Thyroid gland (tissue), 4 donors: ENCODE results near the gene SMG6. TPM values are rescaled to one million over a fixed set of nuclear protein-coding genes. Genes with fewer than 3 reads are reported as not detected.

Experiments
- DNase-seq, 2 donors: peaks; one replicate each; pipeline ENCODE4 v3.0.0-alpha.2; 2019
- H3K27ac ChIP-seq, 3 donors: fragments of 200-600 bp; sonication (generic); 1 replicate in 2 of 3; 2 replicates in 1 of 3; pipeline ENCODE4 v1.5.1; 2016 to 2019; ENCODE audit warnings: mild to moderate bottlenecking in 1 of 3, moderate library complexity in 1 of 3
- H3K27me3 ChIP-seq: fragments of 200-600 bp; sonication (generic); one replicate; pipeline ENCODE4 v1.5.1; 2019
- H3K36me3 ChIP-seq, 2 donors: fragments of 200-600 bp; sonication (generic); one replicate each; pipeline ENCODE4 v1.5.1; 2016 to 2019
- H3K4me1 ChIP-seq, 2 donors: fragments of 200-600 bp; sonication (generic); one replicate each; pipeline ENCODE4 v1.5.1; 2017 to 2019
- H3K4me3 ChIP-seq, 3 donors: fragments of 200-600 bp; sonication (generic); replicated peaks in 1 of 3; 1 replicate in 2 of 3; 2 replicates in 1 of 3; pipeline ENCODE4 v1.5.1; 2016; ENCODE audit warnings: mild to moderate bottlenecking in 1 of 3
- H3K9me3 ChIP-seq: fragments of 200-600 bp; sonication (generic); one replicate; pipeline ENCODE4 v1.5.1; 2017
- CTCF ChIP-seq, 6 experiments: fragments of 200-600 bp in 3 of 6; fragments of 450-650 bp in 3 of 6; sonication (generic) in 3 of 6; IDR thresholded peaks; one replicate each; pipeline ENCODE4 v1.5.1; 2016 to 2019; ENCODE audit warnings: antibody characterized with exemption in 6 of 6, mild to moderate bottlenecking in 2 of 6, inconsistent platforms in 1 of 6, moderate library complexity in 1 of 6
- POLR2A ChIP-seq, 2 donors: fragments of 450-650 bp; IDR thresholded peaks; one replicate each; pipeline ENCODE4 v1.6.1; 2017; ENCODE audit warnings: antibody characterized with exemption in 2 of 2, mild to moderate bottlenecking in 2 of 2, moderate library complexity in 1 of 2
- whole genome bisulfite sequencing, 2 donors: methylation state at CpG; one replicate each; pipeline ENCODE4 v1.1.5; 2017; 5-methylcytosine and 5-hydroxymethylcytosine counted together
- intact Hi-C: fragments of 100-400 bp; cut with DNase I; formaldehyde crosslinking; loops from one replicate; pipeline ENCODE4 v1.15.1; 2023
- total RNA-seq, 4 donors: library from RNA; depleted of rRNA; stranded (reverse); fragments of >200 nt; gene quantifications; one replicate each; pipeline ENCODE4 v1.2.3, GENCODE V29; 2016

Gene SMG6
- total RNA-seq, 4 donors from 2014 or later, result 26.0 to 35.9 (median 32.9) TPM

GRCh38 chr17:2181206-2181896 lies 122.2 kb downstream of the SMG6 start:
- Histone ChIP-seq H3K4me1 (peaks cover 59 to 70% of the 10 kb centered on the region in 2 donors), H3K36me3 (peaks cover 2 to 5% of the 10 kb centered on the region in 2 donors), H3K27ac (peak overlapping the region; percentile 53 to 81 (median 67)), H3K27me3 (no peaks in the 10 kb centered on the region), H3K9me3 (no peaks in the 10 kb centered on the region), H3K4me3 (no peak overlapping the region)
- intact Hi-C loops, result no loop called here
- WGBS, 2 donors, result 53 to 62% methylated on average over 13 of the region's 13 CpGs
- TF ChIP-seq POLR2A (IDR thresholded peaks at IDR 0.05) (no peak), CTCF (IDR thresholded peaks at IDR 0.05) (no peak)
- no peak for DNase-seq

GRCh38 chr17:2180768-2181167 lies 122.8 kb downstream of the SMG6 start:
- no peak for DNase-seq
- Histone ChIP-seq H3K27me3 (no peaks in the 10 kb centered on the region), H3K4me1 (peaks cover 65 to 76% of the 10 kb centered on the region in 2 donors)

GRCh38 chr17:2179615-2180295 lies 123.8 kb downstream of the SMG6 start:
- TF ChIP-seq POLR2A (IDR thresholded peaks at IDR 0.05), result no peak
- no peak for TF ChIP-seq CTCF (IDR thresholded peaks at IDR 0.05)
- Histone ChIP-seq H3K9me3 (no peaks in the 10 kb centered on the region), H3K4me1 (peaks cover 74 to 86% of the 10 kb centered on the region in 2 donors), H3K27me3 (no peaks in the 10 kb centered on the region), H3K4me3 (no peak overlapping the region), H3K36me3 (no peaks in the 10 kb centered on the region), H3K27ac (peak overlapping the region; percentile 62 to 85 (median 67))
- WGBS, 2 donors, result 19 to 22% methylated on average over 9 of the region's 9 CpGs
- peak; percentile 81 to 84 for DNase-seq
- intact Hi-C loops, result no loop called here

More at GRCh38 chr17:2180768-2181167, 122.8 kb downstream of the SMG6 start:
- intact Hi-C loops, result no loop called here
- Histone ChIP-seq H3K9me3 (no peaks in the 10 kb centered on the region), H3K4me3 (no peak overlapping the region), H3K27ac (peak overlapping the region; percentile 53 to 85 (median 67)), H3K36me3 (peaks cover 0 to 2% of the 10 kb centered on the region in 2 donors)
- 31 to 32% methylated on average over 2 of the region's 2 CpGs for WGBS, 2 donors
- TF ChIP-seq CTCF (IDR thresholded peaks at IDR 0.05) (no peak), POLR2A (IDR thresholded peaks at IDR 0.05) (no peak)

- 61 to 78% methylated on average over 9 to 11 of the region's 15 CpGs for WGBS, 2 donors
- no peaks in the 10 kb centered on the region for H3K9me3 ChIP-seq
- intact Hi-C loops, result no loop called here
- no peak for DNase-seq
- H3K36me3 ChIP-seq, result no peaks in the 10 kb centered on the region
- peaks cover 82 to 94% of the 10 kb centered on the region in 2 donors for H3K4me1 ChIP-seq
- TF ChIP-seq CTCF (IDR thresholded peaks at IDR 0.05) (no peak), POLR2A (IDR thresholded peaks at IDR 0.05) (no peak)
- H3K27ac ChIP-seq, result peak overlapping the region; percentile 62 to 85 (median 67)
- H3K4me3 ChIP-seq, result no peak overlapping the region
- no peaks in the 10 kb centered on the region for H3K27me3 ChIP-seq
These were observed 124.6 kb downstream of the SMG6 start for GRCh38 chr17:2178798-2179501.
